Prostate gland (tissue), 2 donors: ENCODE results near the gene TLCD3B. TPM values are rescaled to one million over a fixed set of nuclear protein-coding genes. Genes with fewer than 3 reads are reported as not detected.

Experiments
- DNase-seq: peaks from one replicate; pipeline ENCODE4 v3.0.0-alpha.2; 2019; ENCODE audit warnings: low spot score
- H3K27ac ChIP-seq, 2 donors: fragments of 200-600 bp; sonication (generic); 2 replicates each; pipeline ENCODE4 v1.5.1; 2017 to 2019
- H3K27me3 ChIP-seq: fragments of 200-600 bp; sonication (generic); replicated peaks from 2 replicates; pipeline ENCODE4 v1.5.1; 2019; ENCODE audit not compliant: insufficient read depth
- H3K36me3 ChIP-seq, 2 donors: fragments of 200-600 bp; sonication (generic); 1 replicate in 1 of 2; 2 replicates in 1 of 2; pipeline versions ENCODE4 v1.5.1 to v1.8.1; 2017 to 2019
- H3K4me1 ChIP-seq: fragments of 200-600 bp; sonication (generic); replicated peaks from 2 replicates; pipeline ENCODE4 v1.5.1; 2019
- H3K4me3 ChIP-seq, 2 donors: fragments of 200-600 bp; sonication (generic); 2 replicates each; pipeline ENCODE4 v1.5.1; 2017 to 2019
- H3K9me3 ChIP-seq: fragments of 200-600 bp; sonication (generic); 2 replicates; pipeline ENCODE4 v1.5.1; 2017
- POLR2A ChIP-seq: fragments of 450-650 bp; IDR thresholded peaks from one replicate; pipeline ENCODE4 v1.6.1; 2016; ENCODE audit warnings: antibody characterized with exemption, mild to moderate bottlenecking
- POLR2AphosphoS5 ChIP-seq: sonication (generic); formaldehyde crosslinking; IDR thresholded peaks from one replicate; pipeline ENCODE4 v1.6.1; 2017; ENCODE audit warnings: antibody characterized with exemption
- WGBS: methylation state at CpG from one replicate; pipeline ENCODE4 v1.1.5; 2018; 5-methylcytosine and 5-hydroxymethylcytosine counted together
- intact Hi-C: fragments of 100-400 bp; cut with DNase I; formaldehyde crosslinking; loops from one replicate; pipeline ENCODE4 v1.14.2; 2022
- total RNA-seq, 2 donors: library from RNA; depleted of rRNA; stranded (reverse); fragments of >200 nt; gene quantifications; one replicate each; pipeline ENCODE4 v1.1.0, GENCODE V29; 2016
- TF ChIP-seq, protein P1 (sequence below), 4 experiments: fragments of 200-600 bp in 2 of 4; fragments of 450-650 bp in 2 of 4; sonication (generic) in 2 of 4; IDR thresholded peaks; 1 replicate in 3 of 4; 2 replicates in 1 of 4; pipeline ENCODE4 v1.5.1; 2016 to 2019; ENCODE audit warnings: antibody characterized with exemption in 4 of 4, mild to moderate bottlenecking in 2 of 4, moderate library complexity in 2 of 4

TLCD3B gene
- total RNA-seq, 2 donors from 2014 or later: 0.46 to 17.2 TPM

GRCh38 chr16:29985271-29985811, 45.7 kb downstream of the TLCD3B start:
- Histone ChIP-seq H3K4me3 (no peak overlapping the region), H3K27me3 (no peaks in the 10 kb centered on the region), H3K4me1 (no peaks in the 10 kb centered on the region), H3K9me3 (no peaks in the 10 kb centered on the region), H3K27ac (no peak overlapping the region), H3K36me3 (peaks cover 43 to 55% of the 10 kb centered on the region in 2 donors)
- intact Hi-C loops: no loop called here
- no peak for DNase-seq
- TF ChIP-seq, protein P1, sequence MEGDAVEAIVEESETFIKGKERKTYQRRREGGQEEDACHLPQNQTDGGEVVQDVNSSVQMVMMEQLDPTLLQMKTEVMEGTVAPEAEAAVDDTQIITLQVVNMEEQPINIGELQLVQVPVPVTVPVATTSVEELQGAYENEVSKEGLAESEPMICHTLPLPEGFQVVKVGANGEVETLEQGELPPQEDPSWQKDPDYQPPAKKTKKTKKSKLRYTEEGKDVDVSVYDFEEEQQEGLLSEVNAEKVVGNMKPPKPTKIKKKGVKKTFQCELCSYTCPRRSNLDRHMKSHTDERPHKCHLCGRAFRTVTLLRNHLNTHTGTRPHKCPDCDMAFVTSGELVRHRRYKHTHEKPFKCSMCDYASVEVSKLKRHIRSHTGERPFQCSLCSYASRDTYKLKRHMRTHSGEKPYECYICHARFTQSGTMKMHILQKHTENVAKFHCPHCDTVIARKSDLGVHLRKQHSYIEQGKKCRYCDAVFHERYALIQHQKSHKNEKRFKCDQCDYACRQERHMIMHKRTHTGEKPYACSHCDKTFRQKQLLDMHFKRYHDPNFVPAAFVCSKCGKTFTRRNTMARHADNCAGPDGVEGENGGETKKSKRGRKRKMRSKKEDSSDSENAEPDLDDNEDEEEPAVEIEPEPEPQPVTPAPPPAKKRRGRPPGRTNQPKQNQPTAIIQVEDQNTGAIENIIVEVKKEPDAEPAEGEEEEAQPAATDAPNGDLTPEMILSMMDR (IDR thresholded peaks at IDR 0.05): no peak
- TF ChIP-seq POLR2AphosphoS5: no peak
- TF ChIP-seq POLR2A: no peak
- WGBS: 92% methylated on average over 28 of the region's 28 CpGs

DNA sequence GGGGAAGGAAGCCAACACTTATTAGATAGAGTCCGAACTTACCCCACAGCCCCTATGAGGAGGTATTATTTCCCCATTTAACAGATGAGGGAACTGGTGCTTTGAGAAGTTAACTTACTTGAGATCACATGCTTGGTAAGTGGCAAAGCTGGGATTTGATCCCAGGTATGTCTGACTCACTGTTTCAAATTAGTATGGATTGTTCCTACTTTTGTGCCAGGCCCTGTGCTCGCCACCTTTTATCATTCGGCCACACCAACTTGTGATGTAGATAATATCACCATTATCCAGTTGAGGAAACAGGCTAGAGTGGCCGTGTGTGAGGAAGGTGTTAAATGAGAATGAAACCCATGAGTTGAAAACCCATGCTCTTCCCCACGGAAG, 46.3 kb downstream of the TLCD3B start:
- no peak for TF ChIP-seq POLR2A
- no peak for TF ChIP-seq POLR2AphosphoS5
- TF ChIP-seq, protein P1 (IDR thresholded peaks at IDR 0.05): no peak
- Histone ChIP-seq H3K4me1 (no peaks in the 10 kb centered on the region), H3K4me3 (no peak overlapping the region), H3K9me3 (no peaks in the 10 kb centered on the region), H3K36me3 (peaks cover 43 to 59% of the 10 kb centered on the region in 2 donors), H3K27me3 (no peaks in the 10 kb centered on the region), H3K27ac (no peak overlapping the region)
- intact Hi-C loops: no loop called here
- DNase-seq: no peak
- WGBS: 91% methylated on average over 5 of the region's 5 CpGs

GRCh38 chr16:29984137-29984763, 46.8 kb downstream of the TLCD3B start:
- 78% methylated on average over 6 of the region's 6 CpGs for WGBS
- Histone ChIP-seq H3K36me3 (peaks cover 43 to 60% of the 10 kb centered on the region in 2 donors), H3K4me3 (no peak overlapping the region), H3K9me3 (no peaks in the 10 kb centered on the region), H3K27me3 (no peaks in the 10 kb centered on the region), H3K27ac (no peak overlapping the region), H3K4me1 (no peaks in the 10 kb centered on the region)
- intact Hi-C loops: no loop called here
- TF ChIP-seq POLR2A (no peak), POLR2AphosphoS5 (no peak)
- TF ChIP-seq, protein P1 (IDR thresholded peaks at IDR 0.05): no peak
- no peak for DNase-seq

DNA sequence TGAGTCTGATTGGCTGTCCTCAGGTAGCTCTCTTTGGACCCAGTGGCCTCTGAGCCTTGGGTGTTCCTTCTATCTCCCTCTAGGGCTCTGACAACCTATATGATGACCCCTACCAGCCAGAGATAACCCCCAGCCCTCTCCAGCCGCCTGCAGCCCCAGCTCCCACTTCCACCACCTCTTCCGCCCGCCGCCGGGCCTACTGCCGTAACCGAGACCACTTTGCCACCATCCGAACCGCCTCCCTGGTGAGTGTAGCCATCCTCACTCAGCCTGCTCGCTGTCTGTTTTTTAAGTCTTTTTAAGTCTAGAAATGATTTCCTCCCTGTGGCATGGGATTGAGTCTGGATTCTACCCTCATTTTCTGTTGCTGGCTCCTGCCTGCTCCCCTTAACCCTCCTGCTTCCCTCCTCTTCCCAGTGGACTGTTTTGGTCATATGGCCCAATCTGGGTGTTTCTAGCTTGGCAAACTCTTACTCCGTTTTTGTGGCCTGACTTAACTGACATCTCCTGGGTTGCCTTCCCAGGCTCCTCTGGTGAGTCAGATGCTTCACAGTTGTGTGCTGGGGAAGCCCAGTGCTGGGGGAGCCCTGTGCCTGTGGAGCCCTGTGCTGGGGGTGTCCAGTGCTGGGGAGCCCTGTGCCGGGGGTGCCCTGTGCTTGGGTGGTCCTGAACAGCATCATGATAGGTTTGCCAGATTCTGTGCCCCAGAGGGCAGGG, 47.5 kb downstream of the TLCD3B start:
- no peak for DNase-seq
- H3K27me3 ChIP-seq: no peaks in the 10 kb centered on the region
- TF ChIP-seq POLR2AphosphoS5 (no peak), POLR2A (no peak)
- TF ChIP-seq, protein P1 (IDR thresholded peaks at IDR 0.05): no peak
- no peaks in the 10 kb centered on the region for H3K4me1 ChIP-seq
- H3K9me3 ChIP-seq: no peaks in the 10 kb centered on the region
- H3K27ac ChIP-seq: no peak overlapping the region
- H3K4me3 ChIP-seq: no peak overlapping the region
- WGBS: 82% methylated on average over 12 of the region's 12 CpGs
- peaks cover 43 to 67% of the 10 kb centered on the region in 2 donors for H3K36me3 ChIP-seq
- intact Hi-C loops: no loop called here
